ENCODE measurements around the gene CES4A. TPM values are rescaled to one million over a fixed set of nuclear protein-coding genes. Genes with fewer than 3 reads are reported as not detected.
"Not testable (repeated sequence)": the region's sequence is repeated elsewhere in the genome, so short reads cannot be mapped to it uniquely, and the experiment has no call there.

CES4A gene
- polyA plus RNA-seq, 1 donor (not counting 4 experiments of a cell fraction or from before 2014, with no cell fraction given), result 6.6 TPM

- dilution Hi-C loops (cut with MboI; ENCODE audit: extremely low pct_ligation_motif_present, low sequenced_read_pairs), result not testable (repeated sequence)
These were observed 32.3 kb upstream of the CES4A start for GRCh38 chr16:66956154-66956457.

GRCh38 chr16:66958857-66959703 lies 29.3 kb upstream of the CES4A start:
- H4K20me1 ChIP-seq (ENCODE audit: control insufficient read depth, extremely low read depth, insufficient read depth, low read length), result no peaks in the 10 kb centered on the region
- TF ChIP-seq EZH2 (IDR thresholded peaks at IDR 0.05; ENCODE audit: low read length) (no peak), CTCF (optimal IDR thresholded peaks at IDR 0.05 in 1 of 3, IDR thresholded peaks at IDR 0.05 in 1 of 3, conservative IDR thresholded peaks at IDR 0.05 in 1 of 3; ENCODE audit: extremely low read depth in 1 of 3, insufficient read depth in 2 of 3, low read length in 3 of 3) (no peak)
- no peak overlapping the region for H3K9ac ChIP-seq (ENCODE audit: control insufficient read depth, extremely low read depth, insufficient read depth, low read length)
- FAIRE-seq (no peak), DNase-seq (ENCODE audit: low read depth, low spot score) (no peak)
- no peak overlapping the region for H3K4me3 ChIP-seq (ENCODE audit: control insufficient read depth in 2 of 3, extremely low read depth in 1 of 3, insufficient read depth in 2 of 3, low read depth in 1 of 3, low read length in 3 of 3)
- no peak overlapping the region for H2AFZ ChIP-seq (ENCODE audit: control insufficient read depth, low read length)
- no peak overlapping the region for H3K4me2 ChIP-seq (ENCODE audit: control insufficient read depth, extremely low read depth, insufficient read depth, low read depth, low read length)
- no peaks in the 10 kb centered on the region for H3K9me1 ChIP-seq (ENCODE audit: control insufficient read depth, extremely low read depth, insufficient read depth, low read length)
- H3K4me1 ChIP-seq (ENCODE audit: control insufficient read depth, extremely low read depth, insufficient read depth, low read length), result peaks cover 3% of the 10 kb centered on the region
- dilution Hi-C loops (cut with MboI; ENCODE audit: extremely low pct_ligation_motif_present, low sequenced_read_pairs), result no loop called here
- no peak overlapping the region for H3K27ac ChIP-seq (ENCODE audit: control insufficient read depth, insufficient read depth, low read length)
- no peaks in the 10 kb centered on the region for H3K27me3 ChIP-seq (ENCODE audit: control insufficient read depth, extremely low read depth, insufficient read depth, low read length)
- H3K36me3 ChIP-seq (ENCODE audit: control insufficient read depth in 2 of 2, extremely low read depth in 1 of 2, insufficient read depth in 2 of 2, low read length in 2 of 2), result no peaks in the 10 kb centered on the region
- no peaks in the 10 kb centered on the region for H3K79me2 ChIP-seq (ENCODE audit: control insufficient read depth, insufficient read depth, low read length)
- no peaks in the 10 kb centered on the region for H3K9me3 ChIP-seq (ENCODE audit: control insufficient read depth, low read depth, low read length)

More at GRCh38 chr16:66956154-66956457, 32.3 kb upstream of the CES4A start:
- DNase-seq (ENCODE audit: low read depth, low spot score); H3K36me3 ChIP-seq (ENCODE audit: control insufficient read depth in 2 of 2, extremely low read depth in 1 of 2, insufficient read depth in 2 of 2, low read length in 2 of 2); H3K9me1 ChIP-seq (ENCODE audit: control insufficient read depth, extremely low read depth, insufficient read depth, low read length); H3K4me1 ChIP-seq (ENCODE audit: control insufficient read depth, extremely low read depth, insufficient read depth, low read length); H3K4me2 ChIP-seq (ENCODE audit: control insufficient read depth, extremely low read depth, insufficient read depth, low read depth, low read length); H3K9ac ChIP-seq (ENCODE audit: control insufficient read depth, extremely low read depth, insufficient read depth, low read length); H3K27me3 ChIP-seq (ENCODE audit: control insufficient read depth, extremely low read depth, insufficient read depth, low read length); H3K79me2 ChIP-seq (ENCODE audit: control insufficient read depth, insufficient read depth, low read length); H2AFZ ChIP-seq (ENCODE audit: control insufficient read depth, low read length); H4K20me1 ChIP-seq (ENCODE audit: control insufficient read depth, extremely low read depth, insufficient read depth, low read length); FAIRE-seq; H3K9me3 ChIP-seq (ENCODE audit: control insufficient read depth, low read depth, low read length); H3K27ac ChIP-seq (ENCODE audit: control insufficient read depth, insufficient read depth, low read length); H3K4me3 ChIP-seq (ENCODE audit: control insufficient read depth in 2 of 3, extremely low read depth in 1 of 3, insufficient read depth in 2 of 3, low read depth in 1 of 3, low read length in 3 of 3): not testable (repeated sequence)
